GM12878 (cell line): ENCODE measurements around the gene DMXL1. TPM values are rescaled to one million over a fixed set of nuclear protein-coding genes. Genes with fewer than 3 reads are reported as not detected.

Experiments used
- E4F1 ChIP-seq: fragments of 450-650 bp; IDR thresholded peaks from 2 replicates; pipeline ENCODE4 v1.6.1; 2018; ENCODE audit warnings: borderline replicate concordance, mild to moderate bottlenecking; ENCODE audit not compliant: partially characterized antibody
- HDAC2 ChIP-seq: fragments of 200-600 bp; sonication (generic); IDR thresholded peaks from 2 replicates; pipeline ENCODE4 v1.6.1; 2017
- IKZF2 ChIP-seq, 2 experiments: fragments of 450-650 bp; IDR thresholded peaks; 2 replicates each; pipeline ENCODE4 v1.6.1; 2017; ENCODE audit warnings: mild to moderate bottlenecking in 2 of 2, moderate library complexity in 2 of 2
- IRF3 ChIP-seq: fragments of 450-650 bp; IDR thresholded peaks from 2 replicates; pipeline ENCODE4 v1.6.1; 2014; ENCODE audit warnings: mild to moderate bottlenecking
- NKRF ChIP-seq: fragments of 450-650 bp; conservative IDR thresholded peaks from 2 replicates; pipeline ENCODE4 v1.6.1; 2017; ENCODE audit warnings: mild to moderate bottlenecking, moderate library complexity
- RELB ChIP-seq: fragments of 450-650 bp; IDR thresholded peaks from 2 replicates; pipeline ENCODE4 v1.6.1; 2017; ENCODE audit warnings: low read depth, mild to moderate bottlenecking, moderate library complexity
- SPI1 ChIP-seq: IDR thresholded peaks from 2 replicates; pipeline ENCODE4 v1.6.1; 2011; ENCODE audit warnings: low read depth, mild to moderate bottlenecking, low read length, moderate library complexity, borderline replicate concordance; ENCODE audit not compliant: insufficient read depth
- ZBTB11 ChIP-seq: fragments of 450-650 bp; formaldehyde crosslinking; IDR thresholded peaks from 2 replicates; pipeline ENCODE4 v1.5.0; 2022; ENCODE audit warnings: mild to moderate bottlenecking, missing genetic modification characterization
- ZNF274 ChIP-seq: IDR thresholded peaks from one replicate; pipeline ENCODE4 v1.8.0; 2011; ENCODE audit not compliant: insufficient read length, insufficient read depth
- polyA plus RNA-seq, 11 experiments: library from polyadenylated mRNA; depleted of rRNA in 4 of 11; unstranded in 6 of 11; stranded (reverse) in 5 of 11; fragments of >200 nt; fragmentation: Nextera tagmentation in 4 of 11; fragmentation: Illumina TruSeq in 1 of 11; extraction: Ambion mirVana in 4 of 11; extraction: Trizol in 1 of 11; gene quantifications; 1 replicate in 1 of 11; 2 replicates in 10 of 11; pipeline versions ENCODE4 v1.2.1 to v1.2.3, GENCODE V29; 2011 to 2016; ENCODE audit warnings: inconsistent platforms in 2 of 11, missing spikeins in 2 of 11, low read depth in 1 of 11
- total RNA-seq, 4 experiments: library from RNA; depleted of rRNA in 3 of 4; stranded (reverse); fragments of >200 nt in 3 of 4; fragmentation: Illumina TruSeq in 1 of 4; extraction: Trizol in 1 of 4; gene quantifications; 2 replicates each; pipeline versions ENCODE4 v1.2.1 to v1.2.3, GENCODE V29; 2013 to 2021

The DMXL1 gene
- total and polyA plus RNA-seq, 10 of the 15 experiments (the other 5 are each of a cell fraction or from before 2014, with no cell fraction given), result 9.1 to 67.7 (median 34.1) TPM

GRCh38 chr5:119074419-119074818 is 3.5 kb downstream of the DMXL1 start (continued):
- TF ChIP-seq E4F1, result no peak
- no peak for TF ChIP-seq HDAC2
- no peak for TF ChIP-seq RELB
- TF ChIP-seq ZBTB11 (CRISPR knock-in tag), result no peak
- TF ChIP-seq IRF3, result no peak
- TF ChIP-seq NKRF, result no peak; the same call in 1 of the 2 replicates
- peak; percentile 29 to 35; a peak in 1 of 4 replicates for TF ChIP-seq IKZF2 (IDR thresholded peaks at IDR 0.05)
- TF ChIP-seq ZNF274, result no peak
- peak; percentile 83 for TF ChIP-seq SPI1
- TF ChIP-seq, all 136 proteins: peak for 22
